HepG2 (cell line): ENCODE results near the gene CDK13. TPM values are rescaled to one million over a fixed set of nuclear protein-coding genes. Genes with fewer than 3 reads are reported as not detected.

Experiments used
- FIP1L1 ChIP-seq: fragments of 200-400 bp; formaldehyde crosslinking; IDR thresholded peaks from 2 replicates; pipeline ENCODE4 v1.6.1; 2018; ENCODE audit warnings: low read depth, mild to moderate bottlenecking, low read length, moderate library complexity, borderline replicate concordance; ENCODE audit not compliant: insufficient read depth
- FOSL2 ChIP-seq: sonication (generic); formaldehyde crosslinking; IDR thresholded peaks from 2 replicates; pipeline ENCODE4 v1.4.0; 2020; ENCODE audit warnings: missing genetic modification reagents
- HNF4G ChIP-seq, 2 experiments: sonication (generic) in 1 of 2; formaldehyde crosslinking in 1 of 2; IDR thresholded peaks; 2 replicates each; pipeline versions ENCODE4 v1.4.0 to v1.6.1; 2011 to 2020; ENCODE audit warnings: borderline replicate concordance in 2 of 2, low read depth in 2 of 2, mild to moderate bottlenecking in 2 of 2, low read length in 1 of 2, missing genetic modification reagents in 1 of 2, moderate library complexity in 1 of 2
- ISX ChIP-seq: sonication (generic); formaldehyde crosslinking; conservative IDR thresholded peaks from 2 replicates; pipeline ENCODE4 v1.5.0; 2020; ENCODE audit warnings: missing genetic modification reagents
- MTA1 ChIP-seq: sonication (generic); formaldehyde crosslinking; IDR thresholded peaks from 2 replicates; pipeline ENCODE4 v1.4.0; 2020; ENCODE audit warnings: missing genetic modification reagents, mild to moderate bottlenecking, borderline replicate concordance
- NFKBIZ ChIP-seq: IDR thresholded peaks from 2 replicates; pipeline ENCODE4 v1.6.1; 2018; ENCODE audit warnings: missing genetic modification reagents, missing compliant biosample characterization
- NR3C1 ChIP-seq: sonication (generic); formaldehyde crosslinking; IDR thresholded peaks from 2 replicates; pipeline ENCODE4 v1.4.0; 2020; ENCODE audit warnings: missing genetic modification reagents
- PLRG1 ChIP-seq: fragments of 450-650 bp; conservative IDR thresholded peaks from 2 replicates; pipeline ENCODE4 v1.6.1; 2016
- POLR2G ChIP-seq: fragments of 200-400 bp; formaldehyde crosslinking; IDR thresholded peaks from 2 replicates; pipeline ENCODE4 v1.6.1; 2018; ENCODE audit warnings: mild to moderate bottlenecking, low read depth, low read length, moderate library complexity
- PPARG ChIP-seq: conservative IDR thresholded peaks from 2 replicates; pipeline ENCODE4 v1.6.1; 2016; ENCODE audit warnings: missing biosample characterization, missing genetic modification reagents
- RFXAP ChIP-seq: sonication (generic); formaldehyde crosslinking; IDR thresholded peaks from 2 replicates; pipeline ENCODE4 v1.4.0; 2020; ENCODE audit warnings: missing genetic modification reagents, borderline replicate concordance
- SIN3B ChIP-seq: fragments of 150-350 bp; IDR thresholded peaks from 2 replicates; pipeline ENCODE4 v1.6.1; 2014; ENCODE audit warnings: low read length
- U2AF1 ChIP-seq: fragments of 200-400 bp; formaldehyde crosslinking; optimal IDR thresholded peaks from 2 replicates; pipeline ENCODE3; 2017; ENCODE audit warnings: mild to moderate bottlenecking, low read depth, low read length
- ZFYVE20 ChIP-seq: sonication (generic); formaldehyde crosslinking; IDR thresholded peaks from 2 replicates; pipeline ENCODE4 v1.8.0; 2023; ENCODE audit warnings: low read depth, mild to moderate bottlenecking, moderate library complexity, missing genetic modification reagents, borderline replicate concordance
- ZMYM4 ChIP-seq: sonication (generic); formaldehyde crosslinking; IDR thresholded peaks from 2 replicates; pipeline ENCODE4 v1.8.1; 2023; ENCODE audit warnings: mild to moderate bottlenecking, missing genetic modification reagents
- ZNF224 ChIP-seq: sonication (generic); formaldehyde crosslinking; IDR thresholded peaks from 2 replicates; pipeline ENCODE4 v1.5.0; 2020; ENCODE audit warnings: mild to moderate bottlenecking, missing genetic modification reagents
- ZNF569 ChIP-seq: sonication (generic); formaldehyde crosslinking; IDR thresholded peaks from 2 replicates; pipeline ENCODE4 v1.5.0; 2020; ENCODE audit warnings: mild to moderate bottlenecking, missing genetic modification reagents, moderate library complexity, borderline replicate concordance
- ZNF788 ChIP-seq: sonication (generic); formaldehyde crosslinking; IDR thresholded peaks from 2 replicates; pipeline ENCODE4 v1.5.0; 2020; ENCODE audit warnings: mild to moderate bottlenecking, missing genetic modification reagents, borderline replicate concordance
- polyA plus RNA-seq, 8 experiments: library from polyadenylated mRNA; depleted of rRNA in 3 of 8; stranded (reverse) in 7 of 8; unstranded in 1 of 8; fragments of >200 nt; fragmentation: Illumina TruSeq in 4 of 8; extraction: Trizol in 4 of 8; gene quantifications; 2 replicates each; pipeline versions ENCODE4 v1.2.1 to v1.2.3, GENCODE V29; 2011 to 2016; ENCODE audit warnings: low read depth in 4 of 8, missing spikeins in 1 of 8, mixed read lengths in 1 of 8; ENCODE audit not compliant: insufficient read depth in 1 of 8
- total RNA-seq, 5 experiments: library from RNA; depleted of rRNA; stranded (reverse); fragments of >200 nt; fragmentation: Illumina TruSeq; extraction: Trizol; gene quantifications; 2 replicates each; pipeline ENCODE4 v1.2.3, GENCODE V29; 2016; ENCODE audit warnings: low read depth in 1 of 5
- TF ChIP-seq, protein P1 (sequence below): sonication (generic); formaldehyde crosslinking; IDR thresholded peaks from 2 replicates; pipeline ENCODE4 v1.5.0; 2020; ENCODE audit warnings: mild to moderate bottlenecking, missing genetic modification reagents, moderate library complexity
- TF ChIP-seq, protein P2 (sequence below): IDR thresholded peaks from 2 replicates; pipeline ENCODE4 v1.6.1; 2016
- TF ChIP-seq, protein P3 (sequence below): sonication (generic); formaldehyde crosslinking; IDR thresholded peaks from 2 replicates; pipeline ENCODE4 v1.5.0; 2020; ENCODE audit warnings: missing genetic modification reagents
- TF ChIP-seq, protein P4 (sequence below): sonication (generic); formaldehyde crosslinking; IDR thresholded peaks from 2 replicates; pipeline ENCODE4 v1.8.0; 2022; ENCODE audit warnings: mild to moderate bottlenecking, missing genetic modification reagents; ENCODE audit not compliant: insufficient replicate concordance

Gene CDK13
- total and polyA plus RNA-seq, 2 of the 13 experiments (the other 11 are each of a cell fraction or from before 2014, with no cell fraction given): 21.0 to 40.9 TPM

DNA sequence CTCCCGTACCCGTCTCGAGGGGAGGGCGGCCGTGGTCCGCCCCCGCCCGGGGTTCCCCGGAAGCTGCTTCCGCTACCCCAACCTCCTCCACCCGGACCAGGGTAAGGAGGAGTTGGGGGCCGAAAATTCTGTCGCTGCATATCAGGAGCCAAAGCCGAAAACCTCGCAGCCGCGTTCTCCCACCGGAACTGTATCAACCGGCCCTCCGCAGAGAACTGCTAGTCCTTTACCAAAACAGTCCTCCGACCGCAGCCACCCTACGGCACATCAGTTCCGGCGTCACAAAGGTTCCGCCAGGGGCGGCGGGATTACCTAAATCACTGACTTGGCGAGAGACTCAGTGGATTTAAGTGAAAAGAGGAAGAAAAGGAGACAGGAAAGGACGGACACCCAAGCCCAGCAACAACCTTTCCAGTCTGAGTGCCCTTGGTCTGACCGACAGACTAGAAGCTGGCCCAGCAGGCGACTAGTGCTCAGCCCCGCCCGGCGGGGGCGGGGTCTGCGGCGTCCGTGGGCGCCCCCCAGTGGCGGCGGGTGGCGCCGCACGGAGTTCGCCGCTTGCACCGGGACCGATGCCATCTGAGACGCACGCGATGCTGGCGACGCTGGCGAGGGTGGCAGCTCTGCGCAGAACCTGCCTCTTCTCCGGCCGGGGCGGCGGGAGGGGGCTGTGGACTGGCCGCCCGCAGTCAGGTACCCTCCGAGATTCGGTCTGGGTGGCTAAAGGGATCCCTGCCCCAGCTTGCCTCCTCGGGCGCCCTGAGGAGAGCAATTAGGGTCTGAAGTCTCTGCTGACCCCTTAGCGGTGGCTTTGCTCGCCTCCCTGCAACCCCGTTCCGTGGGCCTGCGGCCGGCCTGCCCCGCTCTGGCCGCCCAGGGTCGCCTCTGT, 184.6 kb downstream of the CDK13 start, which contains the start of the genes MPLKIP and SUGCT (continued):
- TF ChIP-seq, protein P1, sequence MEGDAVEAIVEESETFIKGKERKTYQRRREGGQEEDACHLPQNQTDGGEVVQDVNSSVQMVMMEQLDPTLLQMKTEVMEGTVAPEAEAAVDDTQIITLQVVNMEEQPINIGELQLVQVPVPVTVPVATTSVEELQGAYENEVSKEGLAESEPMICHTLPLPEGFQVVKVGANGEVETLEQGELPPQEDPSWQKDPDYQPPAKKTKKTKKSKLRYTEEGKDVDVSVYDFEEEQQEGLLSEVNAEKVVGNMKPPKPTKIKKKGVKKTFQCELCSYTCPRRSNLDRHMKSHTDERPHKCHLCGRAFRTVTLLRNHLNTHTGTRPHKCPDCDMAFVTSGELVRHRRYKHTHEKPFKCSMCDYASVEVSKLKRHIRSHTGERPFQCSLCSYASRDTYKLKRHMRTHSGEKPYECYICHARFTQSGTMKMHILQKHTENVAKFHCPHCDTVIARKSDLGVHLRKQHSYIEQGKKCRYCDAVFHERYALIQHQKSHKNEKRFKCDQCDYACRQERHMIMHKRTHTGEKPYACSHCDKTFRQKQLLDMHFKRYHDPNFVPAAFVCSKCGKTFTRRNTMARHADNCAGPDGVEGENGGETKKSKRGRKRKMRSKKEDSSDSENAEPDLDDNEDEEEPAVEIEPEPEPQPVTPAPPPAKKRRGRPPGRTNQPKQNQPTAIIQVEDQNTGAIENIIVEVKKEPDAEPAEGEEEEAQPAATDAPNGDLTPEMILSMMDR: peak; percentile 74
- TF ChIP-seq MTA1 (CRISPR knock-in tag) (peak; percentile 31; the same call in 1 of the 2 replicates), PLRG1 (no peak), PPARG (CRISPR knock-in tag) (no peak; the same call in 1 of the 2 replicates), ZMYM4 (CRISPR knock-in tag) (peak; percentile 88), RFXAP (peak; percentile 35; the same call in 1 of the 2 replicates), ISX (no peak), FOSL2 (CRISPR knock-in tag) (peak; percentile 32; the same call in 1 of the 2 replicates), NFKBIZ (CRISPR knock-in tag) (peak; percentile 44; the same call in 1 of the 2 replicates), SIN3B (peak; percentile 89), NR3C1 (no peak), U2AF1 (peak; percentile 71), ZNF788 (CRISPR knock-in tag) (peak; percentile 33; the same call in 1 of the 2 replicates), ZNF569 (CRISPR knock-in tag) (no peak), ZFYVE20 (CRISPR knock-in tag) (no peak), HNF4G (IDR thresholded peaks at IDR 0.05; ENCODE audit: borderline replicate concordance, low read depth, low read length) (no peak), HNF4G (CRISPR knock-in tag; IDR thresholded peaks at IDR 0.05; ENCODE audit: borderline replicate concordance, low read depth) (peak; percentile 51; the same call in 1 of the 2 replicates), POLR2G (peak; percentile 88), ZNF224 (CRISPR knock-in tag) (peak; percentile 96), FIP1L1 (0 out of 2 replicates have a peak, but pooled peaks have one; percentile 25)
- TF ChIP-seq, protein P2, sequence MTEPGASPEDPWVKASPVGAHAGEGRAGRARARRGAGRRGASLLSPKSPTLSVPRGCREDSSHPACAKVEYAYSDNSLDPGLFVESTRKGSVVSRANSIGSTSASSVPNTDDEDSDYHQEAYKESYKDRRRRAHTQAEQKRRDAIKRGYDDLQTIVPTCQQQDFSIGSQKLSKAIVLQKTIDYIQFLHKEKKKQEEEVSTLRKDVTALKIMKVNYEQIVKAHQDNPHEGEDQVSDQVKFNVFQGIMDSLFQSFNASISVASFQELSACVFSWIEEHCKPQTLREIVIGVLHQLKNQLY (CRISPR knock-in tag): no peak
- TF ChIP-seq, protein P3, sequence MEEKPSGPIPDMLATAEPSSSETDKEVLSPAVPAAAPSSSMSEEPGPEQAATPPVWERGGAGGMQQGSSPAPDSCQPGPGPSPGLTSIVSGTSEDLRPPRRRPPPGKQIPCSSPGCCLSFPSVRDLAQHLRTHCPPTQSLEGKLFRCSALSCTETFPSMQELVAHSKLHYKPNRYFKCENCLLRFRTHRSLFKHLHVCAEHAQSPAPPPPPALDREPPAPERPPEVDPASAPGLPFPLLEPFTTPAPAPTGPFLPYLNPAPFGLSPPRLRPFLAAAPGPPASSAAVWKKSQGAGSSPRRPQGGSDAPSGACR (CRISPR knock-in tag): peak; percentile 80; the same call in 1 of the 2 replicates
- TF ChIP-seq, protein P4, sequence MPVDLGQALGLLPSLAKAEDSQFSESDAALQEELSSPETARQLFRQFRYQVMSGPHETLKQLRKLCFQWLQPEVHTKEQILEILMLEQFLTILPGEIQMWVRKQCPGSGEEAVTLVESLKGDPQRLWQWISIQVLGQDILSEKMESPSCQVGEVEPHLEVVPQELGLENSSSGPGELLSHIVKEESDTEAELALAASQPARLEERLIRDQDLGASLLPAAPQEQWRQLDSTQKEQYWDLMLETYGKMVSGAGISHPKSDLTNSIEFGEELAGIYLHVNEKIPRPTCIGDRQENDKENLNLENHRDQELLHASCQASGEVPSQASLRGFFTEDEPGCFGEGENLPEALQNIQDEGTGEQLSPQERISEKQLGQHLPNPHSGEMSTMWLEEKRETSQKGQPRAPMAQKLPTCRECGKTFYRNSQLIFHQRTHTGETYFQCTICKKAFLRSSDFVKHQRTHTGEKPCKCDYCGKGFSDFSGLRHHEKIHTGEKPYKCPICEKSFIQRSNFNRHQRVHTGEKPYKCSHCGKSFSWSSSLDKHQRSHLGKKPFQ (CRISPR knock-in tag): peak; percentile 87
